Mucosa of descending colon (tissue), 3 donors: ENCODE measurements around the gene URB1. TPM values are rescaled to one million over a fixed set of nuclear protein-coding genes. Genes with fewer than 3 reads are reported as not detected.
"Not testable (repeated sequence)": the region's sequence is repeated elsewhere in the genome, so short reads cannot be mapped to it uniquely, and the experiment has no call there.

Experiments
- ATAC-seq: fragments of 200-7000 bp; cut with Tn5 transposase; one replicate; pipeline ENCODE4 v1.9.1; 2020; ENCODE audit warnings: mild to moderate bottlenecking, moderate library complexity
- DNase-seq, 3 donors: peaks; one replicate each; pipeline ENCODE4 v3.0.0-alpha.2; 2020
- H3K36me3 ChIP-seq: fragments of 200-600 bp; one replicate; pipeline ENCODE4 v1.8.0; 2021; ENCODE audit warnings: low read depth, mild to moderate bottlenecking
- H3K4me1 ChIP-seq: fragments of 200-600 bp; one replicate; pipeline ENCODE4 v1.8.0; 2021; ENCODE audit warnings: low read depth, mild to moderate bottlenecking
- H3K4me3 ChIP-seq: fragments of 200-600 bp; one replicate; pipeline ENCODE4 v1.8.0; 2021; ENCODE audit warnings: mild to moderate bottlenecking
- H3K9me3 ChIP-seq: fragments of 200-600 bp; one replicate; pipeline ENCODE4 v1.8.0; 2021; ENCODE audit warnings: mild to moderate bottlenecking
- intact Hi-C, 2 donors: fragments of 100-400 bp; cut with DNase I in 1 of 2; cut with micrococcal nuclease in 1 of 2; formaldehyde crosslinking; loops; one replicate each; pipeline versions ENCODE4 v1.11.0 to v1.11.1; 2022; cut with DNase I, micrococcal nuclease
- total RNA-seq, 3 donors: library from RNA; stranded (reverse); fragmentation: NEBNext Ultra II Directional in 2 of 3; extraction: Animal tissue kit (Norgen Biotek cat#: 25700) in 2 of 3; gene quantifications; one replicate each; pipeline versions ENCODE4 v1.2.1 to v1.2.4, GENCODE V29; 2021 to 2023
- TF ChIP-seq, protein P1 (sequence below): fragments of 200-600 bp; IDR thresholded peaks from one replicate; pipeline ENCODE4 v1.8.0; 2022; ENCODE audit warnings: antibody characterized with exemption, mild to moderate bottlenecking
- donor health status: DM: no; HTN: no; CAD: no; lungs with moderate emphysema.
- donor health status: DM: no; HTN: no; CAD: no.
- donor health status: DM: no; HTN: yes; CAD: no.

URB1 gene
- total RNA-seq, 3 donors from 2014 or later, result 8.4 to 13.5 (median 8.7) TPM

DNA sequence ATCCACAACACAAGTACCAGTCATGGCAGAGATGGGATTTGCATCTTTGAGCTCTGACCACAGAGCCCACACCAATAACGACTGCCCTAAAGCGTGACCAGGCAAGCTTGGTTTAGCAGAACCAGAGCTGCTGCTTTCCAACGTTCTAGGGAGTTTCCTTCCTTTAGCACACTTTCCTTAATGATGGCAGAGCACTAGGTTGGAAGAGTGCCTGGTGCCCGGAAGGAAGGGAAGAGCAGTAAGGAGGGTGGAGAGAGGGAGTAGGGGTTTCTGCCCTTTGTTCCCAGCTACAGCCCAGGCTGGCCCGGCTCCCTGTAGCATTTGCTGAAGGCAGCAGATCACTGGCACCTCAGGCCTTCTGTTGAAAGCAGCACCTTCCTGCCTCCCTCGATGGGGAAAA is 13.6 kb upstream of the URB1 start:
- DNase-seq (peak; percentile 68 to 71 (median 70)), ATAC-seq (peak; percentile 80)
- H3K4me1 ChIP-seq, result peaks cover 6% of the 10 kb centered on the region
- H3K4me3 ChIP-seq, result no peak overlapping the region
- H3K9me3 ChIP-seq, result no peaks in the 10 kb centered on the region
- no peaks in the 10 kb centered on the region for H3K36me3 ChIP-seq
- intact Hi-C loops, result loop anchor here in 1 of 2 donors (10.0 kb wide), 2 partner anchors 168 to 198 kb away; no protein-coding TSS in a partner anchor
- TF ChIP-seq, protein P1, sequence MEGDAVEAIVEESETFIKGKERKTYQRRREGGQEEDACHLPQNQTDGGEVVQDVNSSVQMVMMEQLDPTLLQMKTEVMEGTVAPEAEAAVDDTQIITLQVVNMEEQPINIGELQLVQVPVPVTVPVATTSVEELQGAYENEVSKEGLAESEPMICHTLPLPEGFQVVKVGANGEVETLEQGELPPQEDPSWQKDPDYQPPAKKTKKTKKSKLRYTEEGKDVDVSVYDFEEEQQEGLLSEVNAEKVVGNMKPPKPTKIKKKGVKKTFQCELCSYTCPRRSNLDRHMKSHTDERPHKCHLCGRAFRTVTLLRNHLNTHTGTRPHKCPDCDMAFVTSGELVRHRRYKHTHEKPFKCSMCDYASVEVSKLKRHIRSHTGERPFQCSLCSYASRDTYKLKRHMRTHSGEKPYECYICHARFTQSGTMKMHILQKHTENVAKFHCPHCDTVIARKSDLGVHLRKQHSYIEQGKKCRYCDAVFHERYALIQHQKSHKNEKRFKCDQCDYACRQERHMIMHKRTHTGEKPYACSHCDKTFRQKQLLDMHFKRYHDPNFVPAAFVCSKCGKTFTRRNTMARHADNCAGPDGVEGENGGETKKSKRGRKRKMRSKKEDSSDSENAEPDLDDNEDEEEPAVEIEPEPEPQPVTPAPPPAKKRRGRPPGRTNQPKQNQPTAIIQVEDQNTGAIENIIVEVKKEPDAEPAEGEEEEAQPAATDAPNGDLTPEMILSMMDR, result no peak

DNA sequence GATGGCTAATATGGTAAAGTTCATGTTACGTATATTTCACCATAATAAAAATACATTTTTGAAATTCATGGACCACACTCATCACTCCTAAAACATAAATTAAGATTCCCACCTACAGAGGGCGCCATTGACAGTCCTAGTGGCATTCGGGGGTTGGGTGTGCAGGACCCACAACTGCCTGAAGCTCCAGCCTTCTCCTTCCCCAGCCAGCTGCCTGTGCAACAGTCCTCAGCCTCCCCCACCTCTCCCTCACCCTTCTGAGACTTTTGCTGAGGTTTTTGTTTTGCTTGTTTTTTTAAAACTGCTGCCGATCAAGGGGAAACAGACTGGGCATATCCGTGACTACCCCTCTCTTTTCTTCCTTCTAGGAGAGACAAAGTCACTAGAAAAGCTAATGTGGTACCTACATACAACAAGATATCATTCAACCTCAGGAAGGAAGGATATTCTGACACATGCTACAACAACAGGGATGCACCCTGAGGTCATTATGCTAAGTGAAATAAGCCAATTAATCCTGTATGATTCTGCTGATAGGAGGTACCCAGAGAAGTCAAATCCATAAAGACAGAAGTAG is 10.5 kb upstream of the URB1 start:
- Histone ChIP-seq H3K36me3 (no peaks in the 10 kb centered on the region), H3K4me1 (no peaks in the 10 kb centered on the region), H3K4me3 (no peak overlapping the region), H3K9me3 (no peaks in the 10 kb centered on the region)
- DNase-seq (peak in 1 of 3 donors; percentile 86), ATAC-seq (peak; percentile 78)
- TF ChIP-seq, protein P1, result no peak
- intact Hi-C loops, result loop anchor here in 1 of 2 donors (10.0 kb wide), 2 partner anchors 172 to 202 kb away; no protein-coding TSS in a partner anchor

DNA sequence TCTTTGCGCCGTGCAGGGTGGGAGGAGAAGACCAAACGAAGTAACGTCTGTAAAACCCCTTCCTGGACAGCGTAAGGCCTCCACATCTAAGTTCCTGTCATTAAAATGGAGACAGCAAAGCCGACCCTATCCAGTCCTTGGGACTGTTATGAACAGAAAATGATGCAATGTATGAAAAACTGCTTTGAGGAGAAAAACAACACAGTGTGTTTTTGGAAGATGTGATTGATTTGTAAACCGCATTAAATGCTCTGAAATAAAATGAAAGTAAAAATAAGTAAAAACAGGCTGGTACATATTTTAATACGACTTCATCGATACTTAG is 827 bp upstream of the URB1 start:
- Histone ChIP-seq H3K36me3 (no peaks in the 10 kb centered on the region), H3K4me1 (no peaks in the 10 kb centered on the region), H3K4me3 (peak overlapping the region; percentile 67), H3K9me3 (no peaks in the 10 kb centered on the region)
- intact Hi-C loops, result no loop called here
- TF ChIP-seq, protein P1, result no peak
- ATAC-seq (no peak), DNase-seq (no peak)

DNA sequence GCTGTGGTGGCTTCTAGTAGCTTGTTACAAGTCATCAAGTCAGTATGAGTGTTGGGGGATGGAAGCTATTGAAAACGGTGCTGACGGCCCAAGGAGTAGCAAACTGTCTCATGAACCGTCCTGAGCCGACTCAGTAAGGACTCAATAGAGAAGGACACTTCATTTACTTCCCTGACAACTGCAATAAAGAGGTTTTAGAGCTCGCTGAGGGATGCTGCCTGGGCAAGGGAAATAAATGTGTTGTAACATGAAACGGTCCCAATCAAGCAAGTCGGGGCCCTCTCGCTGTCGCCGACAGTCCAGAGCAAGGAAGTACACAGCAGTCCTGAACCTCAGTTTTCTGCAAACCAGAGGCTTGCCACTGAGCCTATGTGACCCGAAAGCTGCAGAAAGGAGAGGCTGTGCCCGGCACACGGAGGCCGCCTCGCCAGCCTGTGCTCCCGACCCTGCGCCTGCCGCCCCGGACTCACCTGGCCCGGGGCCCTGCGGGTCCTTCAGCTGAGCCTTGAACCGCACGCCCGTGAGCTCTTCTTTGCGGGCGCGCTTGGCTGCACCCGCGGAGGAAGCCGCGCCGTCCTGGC is 423 bp downstream of the URB1 start:
- Histone ChIP-seq H3K9me3 (no peaks in the 10 kb centered on the region), H3K36me3 (no peaks in the 10 kb centered on the region), H3K4me3 (peak overlapping the region; percentile 67), H3K4me1 (no peaks in the 10 kb centered on the region)
- DNase-seq (no peak), ATAC-seq (peak; percentile 21)
- intact Hi-C loops, result no loop called here
- TF ChIP-seq, protein P1, result no peak

DNA sequence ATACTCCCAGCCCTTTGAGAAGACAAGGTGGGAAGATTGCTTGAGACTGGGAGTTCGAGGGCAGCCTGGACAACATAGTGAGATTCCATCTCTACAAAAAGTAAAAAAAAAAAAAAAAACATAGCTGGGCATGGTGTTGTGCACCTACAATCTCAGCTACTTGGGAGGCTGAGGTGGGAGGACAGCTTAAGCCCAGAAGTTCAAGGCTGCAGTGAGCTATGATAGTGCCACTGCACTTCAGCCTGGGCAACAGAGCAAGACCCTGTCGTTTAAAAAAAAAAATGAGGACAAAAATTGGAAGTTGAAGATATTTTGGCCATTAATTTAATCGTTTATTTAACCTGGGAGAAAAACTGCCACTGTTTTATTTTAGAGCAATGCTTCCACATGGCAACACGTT is 1.1 kb downstream of the URB1 start:
- no peak for ATAC-seq
- intact Hi-C loops, result no loop called here

DNA sequence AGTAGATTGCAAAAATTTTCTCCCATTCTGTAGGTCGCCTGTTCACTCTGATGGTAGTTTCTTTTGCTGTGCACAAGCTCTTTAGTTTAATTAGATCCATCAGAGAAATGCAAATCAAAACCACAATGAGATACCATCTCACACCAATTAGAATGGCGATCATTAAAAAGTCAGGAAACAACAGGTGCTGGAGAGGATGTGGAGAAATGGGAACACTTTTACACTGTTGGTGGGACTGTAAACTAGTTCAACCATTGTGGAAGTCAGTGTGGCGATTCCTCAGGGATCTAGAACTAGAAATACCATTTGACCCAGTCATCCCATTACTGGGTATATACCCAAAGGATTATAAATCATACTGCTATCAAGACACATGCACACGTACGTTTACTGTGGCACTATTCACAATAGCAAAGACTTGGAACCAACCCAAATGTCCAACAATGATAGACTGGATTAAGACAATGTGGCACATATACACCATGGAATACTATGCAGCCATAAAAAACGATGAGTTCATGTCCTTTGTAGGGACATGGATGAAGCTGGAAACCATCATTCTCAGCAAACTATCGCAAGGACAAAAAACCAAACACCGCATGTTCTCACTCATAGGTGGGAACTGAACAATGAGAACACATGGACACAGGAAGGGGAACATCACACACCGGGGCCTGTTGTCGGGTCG is 2.1 kb downstream of the URB1 start:
- H3K4me3 ChIP-seq, H3K4me1 ChIP-seq, DNase-seq, H3K36me3 ChIP-seq, intact Hi-C loops, H3K9me3 ChIP-seq, ATAC-seq: not testable (repeated sequence)

More for the DNA sequence above, 1.1 kb downstream of the URB1 start:
- TF ChIP-seq, protein P1, result no peak
- Histone ChIP-seq H3K9me3 (no peaks in the 10 kb centered on the region), H3K4me3 (no peak overlapping the region), H3K4me1 (no peaks in the 10 kb centered on the region), H3K36me3 (no peaks in the 10 kb centered on the region)
- DNase-seq, result no peak
